GM18508 (cell line): ENCODE data around the gene PIK3C2G.

Experiments used
- ATAC-seq: cut with Tn5 transposase; IDR thresholded peaks from one replicate; pipeline ENCODE4 v1.9.1; 2021; ENCODE audit warnings: moderate number of reproducible peaks; ENCODE audit not compliant: insufficient read depth, unreplicated experiment

PIK3C2G gene

DNA sequence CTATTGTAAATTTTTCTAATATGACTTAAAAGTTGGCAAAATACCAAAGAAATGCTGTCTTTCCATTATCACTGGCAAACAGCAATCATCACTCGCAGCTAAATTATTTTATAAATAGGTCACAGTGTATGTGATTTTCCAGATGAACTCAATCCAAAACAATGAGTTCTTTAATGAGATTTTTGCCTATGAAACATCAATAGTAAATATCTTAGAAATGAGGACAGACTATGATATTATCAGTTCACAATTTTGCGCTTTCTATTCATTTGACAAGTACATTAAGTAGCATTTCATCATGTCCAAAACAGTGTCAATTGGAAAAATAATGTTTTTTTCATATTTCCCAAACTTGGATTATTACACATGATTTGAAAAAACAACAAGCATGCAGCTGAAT, 65.7 kb downstream of the PIK3C2G start:
- ATAC-seq, result no peak

DNA sequence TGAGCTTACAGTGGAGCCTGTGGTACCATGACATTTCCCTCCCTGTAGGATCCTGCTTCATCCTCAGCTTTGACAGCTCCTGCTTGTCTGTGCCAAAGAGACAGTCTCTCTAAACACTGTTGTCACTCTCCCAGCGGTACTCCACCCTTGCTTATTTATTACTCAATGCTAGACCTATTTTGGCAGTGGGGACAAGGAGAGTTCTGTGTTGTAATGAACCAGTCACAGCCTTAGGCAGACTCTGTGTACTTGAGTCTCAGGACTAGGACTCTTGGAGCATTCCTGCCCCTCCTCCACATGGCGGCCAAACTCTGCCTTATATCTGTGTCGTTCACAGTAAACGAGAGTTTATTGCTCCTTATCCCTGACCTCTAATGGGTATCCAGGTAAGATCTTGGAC, 70.9 kb downstream of the PIK3C2G start:
- ATAC-seq, result no peak

DNA sequence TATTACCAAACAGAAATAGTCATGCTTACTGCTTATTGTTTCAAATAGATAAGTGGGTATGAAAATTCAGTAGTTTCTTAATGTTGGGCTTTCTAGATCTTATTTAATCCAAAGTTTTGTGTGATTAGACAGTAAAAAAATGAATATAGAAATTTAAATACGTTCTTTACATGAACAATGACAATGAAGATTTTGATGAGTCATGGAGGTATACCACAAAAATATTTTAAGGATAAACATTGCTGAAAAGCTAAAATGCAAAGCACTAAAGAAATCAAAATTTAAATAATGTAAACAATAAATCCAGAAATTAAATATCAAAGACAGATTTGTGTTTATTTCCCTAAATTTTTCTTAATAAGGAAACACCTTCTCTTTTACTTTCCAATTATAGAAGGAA, 78.3 kb downstream of the PIK3C2G start:
- no peak for ATAC-seq

DNA sequence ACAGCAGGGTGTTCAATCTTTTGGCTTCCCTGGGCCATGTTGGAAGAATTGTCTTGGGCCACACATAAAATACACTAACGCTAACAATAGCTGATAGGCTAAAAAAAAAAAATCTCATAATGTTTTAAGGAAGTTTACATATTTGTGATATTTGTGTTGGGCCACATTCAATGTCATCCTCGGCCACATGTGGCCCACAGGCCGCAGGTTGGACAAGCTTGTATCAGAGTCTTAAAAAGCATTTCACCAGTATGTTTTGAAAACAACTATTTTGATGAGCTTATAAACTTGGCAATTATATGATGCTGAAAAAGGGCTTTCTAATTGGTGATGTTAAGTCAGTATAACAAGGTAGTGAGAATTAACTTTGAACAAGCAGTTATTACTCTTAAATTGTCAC, 78.9 kb downstream of the PIK3C2G start:
- no peak for ATAC-seq

DNA sequence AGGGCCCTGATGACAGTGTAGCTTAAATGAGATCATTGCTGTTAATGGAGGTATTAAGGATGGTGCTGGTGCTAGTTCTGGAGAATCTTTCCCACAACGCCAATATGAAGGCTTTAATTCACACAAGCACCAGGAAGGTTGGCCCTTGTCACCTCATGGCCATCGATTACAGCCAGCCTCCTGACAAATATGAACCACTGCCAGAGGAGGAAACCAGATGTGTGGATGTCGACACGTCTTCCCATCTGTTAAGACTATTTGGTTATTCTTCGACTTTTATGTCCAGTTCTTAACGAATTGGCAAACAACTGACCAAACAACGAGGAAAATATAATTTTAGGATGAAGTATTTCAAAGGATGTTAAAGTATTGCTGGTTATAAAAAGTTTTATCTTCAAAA, 79.5 kb downstream of the PIK3C2G start:
- no peak for ATAC-seq

DNA sequence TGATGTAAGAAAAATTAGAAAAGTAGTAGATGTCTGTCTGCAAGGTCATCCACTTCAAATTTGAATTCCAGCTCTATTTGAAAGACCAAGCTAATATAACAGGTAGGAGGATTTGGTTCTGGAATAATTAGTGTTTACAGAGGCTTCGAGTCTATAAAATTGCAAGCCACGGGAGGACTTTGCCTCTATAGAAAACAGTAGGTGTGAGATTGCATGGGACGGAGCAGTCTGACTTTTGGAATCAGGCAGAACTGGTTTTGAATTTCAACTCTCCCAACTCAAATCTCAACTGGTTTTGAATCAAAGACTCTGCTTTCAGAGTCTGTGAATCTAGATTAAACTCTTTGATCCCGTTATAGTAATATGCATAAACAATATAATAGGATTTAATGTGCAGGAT, 82.4 kb downstream of the PIK3C2G start:
- no peak for ATAC-seq

DNA sequence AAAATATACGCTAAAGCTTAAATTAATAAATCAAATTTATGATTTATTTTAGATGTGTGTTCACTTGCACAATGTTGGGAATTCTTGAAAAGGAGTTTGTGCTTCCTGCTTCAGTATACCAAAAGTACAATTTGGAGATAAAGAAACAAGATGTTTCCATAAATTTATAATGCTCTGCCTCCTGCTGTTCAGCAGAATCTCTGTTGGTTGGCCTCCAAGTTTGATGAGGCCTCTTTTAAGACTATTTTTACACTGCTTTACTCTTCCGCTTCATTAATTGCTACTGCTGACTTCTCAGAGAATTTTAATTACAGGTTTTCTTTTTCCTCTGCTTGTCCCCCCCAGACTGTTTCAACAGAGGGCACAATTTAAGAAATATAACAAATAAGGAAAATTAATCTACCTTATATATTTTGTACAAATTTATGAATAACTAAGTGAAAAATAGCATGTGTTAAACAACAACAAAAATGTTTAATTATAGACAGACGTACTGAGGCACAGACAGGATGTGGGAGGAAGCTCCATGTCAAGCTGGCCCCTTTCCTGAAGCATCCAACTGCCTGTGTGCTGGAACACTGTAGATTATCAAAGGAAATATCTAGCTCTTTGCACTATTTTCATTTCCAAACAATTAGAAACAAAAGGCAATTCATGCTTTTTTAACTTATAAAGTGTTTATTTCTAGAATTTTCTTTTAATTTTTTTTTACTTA, 83.9 kb downstream of the PIK3C2G start:
- no peak for ATAC-seq

DNA sequence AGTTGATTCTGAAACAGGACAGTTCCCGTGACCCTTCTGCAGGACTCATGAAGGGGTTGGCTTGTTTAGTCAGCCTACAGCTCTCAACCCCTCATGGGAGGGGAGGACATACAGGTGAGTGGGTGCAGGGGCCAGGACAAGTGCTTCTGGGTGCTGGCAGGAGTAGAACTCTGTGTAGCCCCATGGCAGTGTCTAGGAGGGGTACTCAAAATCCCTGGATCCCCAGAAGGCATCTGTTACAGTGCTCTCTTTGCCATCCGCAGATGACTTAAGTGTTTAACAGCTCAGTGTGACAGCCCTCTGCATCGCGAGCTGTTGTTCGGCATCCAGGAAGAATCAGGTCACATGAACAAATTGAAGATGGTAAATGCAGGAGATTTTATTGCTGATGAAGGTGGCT, 91.0 kb downstream of the PIK3C2G start:
- ATAC-seq, result no peak

DNA sequence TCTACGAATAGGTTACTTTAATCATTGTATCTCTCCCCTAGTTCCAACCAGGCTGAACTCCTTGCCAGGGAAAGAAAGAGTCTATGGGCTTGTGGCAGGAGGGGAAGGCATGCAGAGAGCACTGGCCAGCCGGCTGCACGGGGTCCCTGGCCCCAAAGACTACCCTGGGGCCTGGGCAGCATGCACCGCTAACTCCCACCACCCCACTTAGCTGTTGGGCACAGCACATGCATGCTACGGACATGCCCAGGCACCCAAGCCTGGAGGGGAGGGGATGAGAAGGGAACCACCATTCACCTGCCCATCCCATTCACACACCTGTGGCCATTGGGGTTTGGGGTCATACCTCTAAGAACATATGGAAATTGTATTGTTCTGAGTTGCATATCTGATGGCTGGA, 94.1 kb downstream of the PIK3C2G start:
- ATAC-seq, result no peak

DNA sequence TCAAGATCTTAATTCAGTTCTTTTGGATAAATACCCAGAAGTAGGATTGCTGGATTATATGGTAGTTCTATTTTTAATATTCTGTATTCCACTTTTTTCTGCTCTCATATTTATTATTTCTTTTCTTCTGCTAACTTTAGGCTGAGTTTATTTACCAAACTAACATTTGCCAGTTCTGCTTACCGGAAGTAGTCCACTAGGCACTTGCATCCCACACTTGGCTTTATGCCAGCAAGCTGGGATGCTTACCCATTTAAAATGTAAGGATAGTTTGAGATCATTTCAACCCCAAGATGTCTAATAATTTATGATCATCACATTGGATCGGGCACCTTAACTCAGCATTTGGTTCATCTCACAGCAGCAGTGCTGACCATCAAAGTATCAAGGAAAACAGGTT, 96.8 kb downstream of the PIK3C2G start:
- ATAC-seq, result no peak

DNA sequence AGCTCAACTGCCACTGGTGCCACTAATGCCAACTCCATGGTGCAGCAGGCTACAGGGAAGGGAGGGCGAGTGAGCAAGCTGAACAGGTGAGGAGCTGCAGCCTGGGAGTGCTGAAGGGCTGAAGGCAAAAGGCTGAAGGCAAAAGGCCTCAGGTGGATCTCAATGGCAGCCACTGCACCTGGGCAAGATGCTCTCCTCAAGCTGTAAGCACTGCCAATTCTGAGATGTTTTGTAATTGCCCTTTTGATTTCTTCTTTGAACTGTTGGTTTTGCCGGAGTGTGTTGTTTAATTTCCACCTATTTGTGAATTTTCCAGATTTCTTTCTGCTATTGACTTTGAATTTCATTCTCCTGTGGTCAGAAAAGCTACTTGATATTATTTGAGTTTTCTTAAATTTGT, 97.6 kb downstream of the PIK3C2G start:
- ATAC-seq, result no peak

DNA sequence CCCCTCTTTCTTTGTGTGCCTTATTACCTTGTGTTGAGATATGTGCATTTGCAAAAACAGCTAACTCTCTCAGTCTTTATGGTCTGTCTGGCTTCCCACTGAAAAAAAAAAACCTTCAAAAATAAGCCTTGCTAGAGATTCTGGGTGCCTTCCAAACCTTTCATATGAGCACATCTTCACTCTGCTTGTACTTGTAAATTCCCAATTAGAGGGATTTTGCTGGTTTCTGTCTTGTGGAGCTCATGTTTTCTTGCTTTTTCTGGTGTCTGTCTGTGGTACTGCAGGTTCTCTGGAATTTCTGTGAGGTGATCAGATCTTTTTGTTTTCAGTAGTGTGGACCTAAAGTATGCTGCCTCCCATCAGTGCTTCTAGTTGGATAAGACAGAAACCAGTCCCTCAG, 100.1 kb downstream of the PIK3C2G start:
- ATAC-seq, result no peak

DNA sequence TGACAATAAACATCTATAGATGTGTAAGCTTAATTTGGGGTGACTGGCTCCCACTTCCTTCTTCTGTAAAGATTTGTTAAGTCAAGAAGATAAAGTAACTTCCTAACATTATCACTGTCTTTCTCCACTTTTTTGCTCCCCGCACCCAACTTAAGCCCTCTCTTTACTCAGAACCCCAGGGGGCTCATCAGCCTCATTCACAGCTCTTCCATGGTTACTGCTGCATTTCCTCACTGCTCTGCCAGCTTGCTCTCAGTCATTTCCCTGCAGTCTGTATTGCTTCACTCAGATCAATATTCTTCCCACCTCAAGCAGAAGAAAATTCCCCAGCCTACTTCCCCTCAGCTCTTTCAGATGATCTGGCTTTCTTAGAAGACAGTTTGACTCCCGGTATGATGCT, 102.0 kb downstream of the PIK3C2G start:
- no peak for ATAC-seq

DNA sequence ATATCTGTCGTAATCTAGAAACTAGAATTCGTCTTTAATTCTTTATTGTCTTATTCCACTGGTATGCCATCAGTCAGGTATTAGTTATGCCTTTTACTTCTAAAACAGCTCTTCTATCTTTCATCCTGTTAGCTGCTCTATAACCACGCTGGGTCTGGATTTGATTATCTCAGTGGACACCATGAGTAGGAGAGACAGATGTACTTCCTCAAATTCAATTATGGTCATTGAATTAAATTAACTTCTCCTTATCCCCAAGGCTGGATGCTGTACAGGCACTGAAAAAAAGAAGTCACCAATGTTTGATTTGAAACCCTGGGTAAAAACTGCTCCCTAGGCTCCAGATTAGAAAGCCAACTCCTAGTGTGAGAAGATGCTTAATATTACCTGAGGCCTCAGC, 107.3 kb downstream of the PIK3C2G start:
- ATAC-seq, result no peak

DNA sequence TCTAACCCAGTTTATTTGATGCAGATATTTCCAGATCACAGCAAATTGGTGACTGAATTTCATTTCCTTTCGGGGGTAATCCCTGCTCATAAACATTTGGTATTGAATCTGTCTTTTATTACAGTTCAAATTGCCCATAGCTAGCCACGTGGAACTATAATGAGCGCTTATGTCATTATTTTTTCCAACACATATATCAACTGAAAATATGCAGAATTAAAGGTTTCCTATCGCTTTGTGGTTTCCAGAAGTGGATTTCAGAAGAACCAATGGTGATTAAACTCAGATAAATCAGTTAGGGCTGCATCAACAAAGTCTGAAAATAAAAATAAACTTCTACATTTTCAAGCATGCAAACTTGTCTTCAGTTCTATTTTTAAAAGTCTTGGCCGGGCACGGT, 111.9 kb downstream of the PIK3C2G start:
- ATAC-seq, result no peak

DNA sequence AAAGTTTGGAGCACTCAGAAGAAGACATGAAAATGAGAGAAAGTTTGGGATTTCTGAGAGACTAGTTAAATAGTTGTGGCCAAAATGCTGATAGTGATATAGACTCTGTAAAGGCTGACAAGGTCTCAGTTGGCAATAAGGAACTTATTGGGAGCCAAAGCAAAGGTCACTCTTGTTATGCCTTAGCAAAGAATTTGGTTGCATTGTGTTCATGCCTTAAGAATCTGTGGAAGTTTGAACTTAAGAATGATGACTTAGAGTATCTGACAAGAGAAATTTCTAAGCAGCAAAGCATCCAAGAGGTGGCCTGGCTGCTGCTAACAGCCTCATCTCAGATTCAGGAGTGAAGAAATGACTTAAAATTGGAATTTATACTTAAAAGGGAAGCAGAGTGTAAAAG, 113.8 kb downstream of the PIK3C2G start:
- ATAC-seq, result no peak

DNA sequence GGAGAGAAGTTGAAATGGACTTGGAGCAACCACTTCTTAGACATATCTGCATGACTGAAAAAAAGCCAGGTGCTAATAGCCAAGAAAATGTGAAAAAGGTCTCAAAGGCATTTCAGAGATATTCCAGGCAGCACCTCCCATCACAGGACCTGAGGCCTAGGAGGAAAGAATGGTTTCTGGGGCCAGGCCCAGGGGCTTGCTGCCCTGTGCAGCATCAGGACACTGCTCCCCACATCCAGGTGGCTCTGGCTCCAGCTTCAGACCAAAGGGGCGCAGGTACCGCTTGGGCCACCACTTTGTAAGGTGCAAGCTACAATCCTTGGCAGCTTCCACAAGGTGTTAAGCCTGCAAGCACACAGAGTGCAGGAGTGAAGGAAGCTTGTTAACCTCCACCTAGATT, 114.3 kb downstream of the PIK3C2G start:
- no peak for ATAC-seq

DNA sequence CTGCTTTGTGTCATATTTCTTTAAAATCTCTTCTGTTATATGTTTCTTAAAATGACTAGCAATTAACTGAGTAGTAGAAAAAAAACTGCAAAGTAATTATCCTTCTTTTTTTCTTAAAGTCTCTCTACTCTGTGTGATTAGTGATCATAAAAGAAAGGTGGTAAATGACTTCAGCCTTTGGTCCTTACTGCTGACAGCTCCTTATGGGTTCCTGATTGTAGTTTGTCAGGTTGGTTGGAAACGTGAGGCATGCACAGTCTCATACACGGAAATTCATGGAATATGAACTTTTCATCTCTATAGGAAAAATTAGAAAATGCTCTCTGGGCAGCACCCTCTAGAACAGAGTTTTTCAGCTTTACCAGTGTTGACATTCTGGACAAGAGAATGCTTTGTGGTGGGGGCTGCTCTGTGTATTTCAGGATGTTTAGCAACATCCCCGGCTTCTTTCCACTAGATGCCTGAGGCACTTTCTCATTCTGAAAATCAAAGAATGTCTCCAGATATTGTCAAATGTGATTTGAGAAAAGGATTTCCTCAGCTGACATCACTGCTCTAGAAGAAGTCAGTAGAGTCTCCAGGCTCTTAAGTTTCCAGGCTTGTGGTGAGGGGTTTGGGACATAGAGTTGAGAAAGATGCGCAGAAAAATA, 121.0 kb downstream of the PIK3C2G start:
- no peak for ATAC-seq

DNA sequence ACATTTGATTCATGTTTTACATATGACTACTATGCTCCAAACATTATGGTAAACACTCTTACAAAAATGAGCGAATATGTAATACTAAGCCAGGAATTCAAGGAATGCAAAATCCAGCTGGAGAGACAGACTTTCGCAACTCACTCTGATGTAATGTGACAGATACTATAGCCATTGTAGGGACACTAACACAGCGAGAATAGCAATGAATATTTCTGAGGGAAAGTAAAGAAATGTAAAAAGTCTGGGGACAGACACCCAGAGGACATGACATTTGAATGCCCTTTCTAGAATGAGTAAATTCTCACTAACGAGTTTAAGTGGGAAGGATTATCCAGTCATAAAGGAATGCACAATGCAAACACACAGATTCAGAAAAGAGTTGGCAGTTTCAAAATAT, 121.9 kb downstream of the PIK3C2G start:
- ATAC-seq, result no peak

DNA sequence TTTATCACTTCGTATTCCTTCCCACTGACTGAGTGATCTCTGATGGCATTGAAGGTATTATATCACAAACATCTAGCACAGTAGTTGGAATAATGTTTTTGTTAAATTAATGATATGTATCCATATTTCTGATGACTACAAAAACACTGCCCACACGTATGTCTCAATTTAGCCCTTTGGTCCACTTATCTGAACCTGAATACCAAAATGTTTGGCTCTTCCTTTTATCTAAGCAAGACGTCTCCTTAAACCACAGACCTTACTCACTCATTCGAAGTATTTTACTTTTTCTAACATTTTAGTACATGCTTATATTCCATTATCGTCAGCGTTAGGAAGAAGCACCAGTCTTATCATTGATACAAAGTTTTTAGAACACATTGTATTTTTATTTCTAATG, 126.4 kb downstream of the PIK3C2G start:
- ATAC-seq, result no peak

DNA sequence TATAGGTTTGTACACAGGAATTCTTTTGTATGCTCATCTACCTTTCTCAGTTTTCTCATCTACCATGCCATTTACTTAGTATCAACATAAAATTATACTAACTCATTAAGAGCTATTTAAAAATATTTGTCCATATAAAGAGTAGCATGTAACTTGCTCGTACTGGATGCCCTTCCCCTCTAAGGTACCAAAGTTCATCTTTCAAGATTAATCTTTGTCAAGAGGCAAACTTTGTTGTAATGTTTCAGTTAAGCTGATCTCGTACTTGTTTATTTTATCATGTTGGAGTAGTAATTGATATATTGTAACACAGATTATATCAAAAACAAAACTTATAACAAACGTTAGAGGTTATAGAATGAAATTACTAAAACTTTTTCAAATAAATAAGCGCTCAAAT, 128.5 kb downstream of the PIK3C2G start:
- ATAC-seq, result no peak

DNA sequence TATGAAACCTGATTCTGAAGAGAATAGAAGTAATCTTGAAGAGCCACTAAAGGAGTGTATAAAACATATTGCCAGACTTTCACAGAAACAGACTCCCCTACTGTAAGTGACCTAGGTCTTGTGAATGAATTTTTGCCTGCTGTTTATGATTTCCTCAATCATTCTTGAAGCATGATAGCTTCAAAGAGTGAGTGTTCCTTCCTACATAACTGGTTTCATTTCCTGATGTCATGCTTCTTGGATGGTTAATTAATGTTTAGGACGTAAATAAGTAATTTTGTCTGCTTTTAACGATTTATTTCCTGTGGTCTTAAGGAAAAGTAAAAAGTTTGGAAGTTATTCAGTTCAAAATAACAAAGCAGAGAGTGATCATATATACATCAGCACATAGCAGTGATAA, 129.8 kb downstream of the PIK3C2G start:
- no peak for ATAC-seq
